ENCODE measurements around the gene ZFAND5. TPM values are rescaled to one million over a fixed set of nuclear protein-coding genes. Genes with fewer than 3 reads are reported as not detected.

ZFAND5 gene
- total RNA-seq, 2 experiments from 2014 or later = 368 TPM

DNA sequence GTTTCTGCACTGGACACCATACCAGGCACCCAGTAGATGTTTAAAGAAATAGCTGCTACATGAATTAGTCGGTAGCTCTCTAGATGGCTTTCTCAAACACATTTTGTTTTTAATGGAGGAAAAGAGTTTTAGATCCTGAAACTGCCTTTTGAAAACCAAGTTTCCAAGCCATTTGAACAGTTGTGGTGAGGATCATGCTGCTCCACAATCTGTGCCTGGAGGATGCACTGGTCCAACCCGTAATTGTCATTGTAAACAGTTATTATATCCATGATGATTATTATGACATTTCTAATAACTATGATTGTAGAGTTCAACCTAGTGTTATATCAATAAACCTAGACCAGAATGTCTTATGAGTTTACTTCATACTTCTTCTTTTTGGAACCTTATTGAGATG, 35.9 kb upstream of the ZFAND5 start:
- no peaks in the 10 kb centered on the region for H3K9me3 ChIP-seq (ENCODE audit: control insufficient read depth in 1 of 2, insufficient read depth in 1 of 2, low read length in 2 of 2)
- intact Hi-C loops (cut with DNase I, micrococcal nuclease) = no loop called here
- no peaks in the 10 kb centered on the region for H3K27me3 Mint-ChIP-seq
- TF ChIP-seq, protein P1, sequence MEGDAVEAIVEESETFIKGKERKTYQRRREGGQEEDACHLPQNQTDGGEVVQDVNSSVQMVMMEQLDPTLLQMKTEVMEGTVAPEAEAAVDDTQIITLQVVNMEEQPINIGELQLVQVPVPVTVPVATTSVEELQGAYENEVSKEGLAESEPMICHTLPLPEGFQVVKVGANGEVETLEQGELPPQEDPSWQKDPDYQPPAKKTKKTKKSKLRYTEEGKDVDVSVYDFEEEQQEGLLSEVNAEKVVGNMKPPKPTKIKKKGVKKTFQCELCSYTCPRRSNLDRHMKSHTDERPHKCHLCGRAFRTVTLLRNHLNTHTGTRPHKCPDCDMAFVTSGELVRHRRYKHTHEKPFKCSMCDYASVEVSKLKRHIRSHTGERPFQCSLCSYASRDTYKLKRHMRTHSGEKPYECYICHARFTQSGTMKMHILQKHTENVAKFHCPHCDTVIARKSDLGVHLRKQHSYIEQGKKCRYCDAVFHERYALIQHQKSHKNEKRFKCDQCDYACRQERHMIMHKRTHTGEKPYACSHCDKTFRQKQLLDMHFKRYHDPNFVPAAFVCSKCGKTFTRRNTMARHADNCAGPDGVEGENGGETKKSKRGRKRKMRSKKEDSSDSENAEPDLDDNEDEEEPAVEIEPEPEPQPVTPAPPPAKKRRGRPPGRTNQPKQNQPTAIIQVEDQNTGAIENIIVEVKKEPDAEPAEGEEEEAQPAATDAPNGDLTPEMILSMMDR (IDR thresholded peaks at IDR 0.05) = no peak
- H3K4me3 ChIP-seq (ENCODE audit: low read length) = no peak overlapping the region
- CTCF ChIA-PET = interaction anchor here (0.6 kb wide), 1 partner anchor 419 kb away, joined by 3 read pairs; no protein-coding TSS in a partner anchor
- no peaks in the 10 kb centered on the region for H3K9me3 Mint-ChIP-seq
- H3K27me3 ChIP-seq (ENCODE audit: control insufficient read depth in 1 of 2, insufficient read depth in 2 of 2, low read length in 2 of 2) = no peaks in the 10 kb centered on the region
- H3K4me1 ChIP-seq (ENCODE audit: insufficient read depth, low read length) = no peaks in the 10 kb centered on the region
- no peak overlapping the region for H3K4me3 Mint-ChIP-seq
- H3K36me3 Mint-ChIP-seq (ENCODE audit: low read depth) = no peaks in the 10 kb centered on the region
- no peak overlapping the region for H3K27ac Mint-ChIP-seq
- no peaks in the 10 kb centered on the region for H3K36me3 ChIP-seq (ENCODE audit: insufficient read depth, low read length)
- ATAC-seq (ENCODE audit: poor library complexity) (no peak), DNase-seq (no peak)
- no peak overlapping the region for H3K27ac ChIP-seq (ENCODE audit: low read depth in 1 of 2, low read length in 2 of 2)
- POLR2A ChIA-PET = interaction anchor here (1.6 kb wide), 1 partner anchor 36 kb away, joined by 7 read pairs; the partner anchor contains the start of gene ZFAND5
- H3K4me1 Mint-ChIP-seq (ENCODE audit: low read depth) = no peaks in the 10 kb centered on the region

DNA sequence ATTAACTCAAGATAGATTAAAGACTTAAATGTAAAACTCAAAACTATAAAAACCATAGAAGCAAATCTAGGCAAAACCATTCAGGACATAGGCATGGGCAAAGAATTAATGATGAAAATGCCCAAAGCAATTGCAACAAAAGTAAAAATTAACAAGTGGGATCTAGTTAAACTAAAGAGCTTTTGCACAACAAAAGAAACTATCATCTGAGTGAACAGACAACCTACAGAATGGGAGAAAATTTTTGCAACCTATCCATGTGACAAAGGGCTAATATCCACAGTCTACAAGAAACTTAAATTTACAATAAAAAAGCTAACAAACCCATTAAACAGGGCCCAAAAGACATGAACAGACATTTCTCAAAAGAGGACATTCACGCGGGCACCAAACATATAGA, 34.4 kb upstream of the ZFAND5 start:
- H3K36me3 ChIP-seq (ENCODE audit: insufficient read depth, low read length) = no peaks in the 10 kb centered on the region
- TF ChIP-seq, protein P1 (IDR thresholded peaks at IDR 0.05) = no peak
- Mint-ChIP-seq H3K4me3 (no peak overlapping the region), H3K4me1 (ENCODE audit: low read depth) (no peaks in the 10 kb centered on the region), H3K9me3 (no peaks in the 10 kb centered on the region), H3K27ac (no peak overlapping the region), H3K27me3 (no peaks in the 10 kb centered on the region), H3K36me3 (ENCODE audit: low read depth) (no peaks in the 10 kb centered on the region)
- no peak overlapping the region for H3K4me3 ChIP-seq (ENCODE audit: low read length)
- H3K27ac ChIP-seq (ENCODE audit: low read depth in 1 of 2, low read length in 2 of 2) = no peak overlapping the region
- H3K27me3 ChIP-seq (ENCODE audit: control insufficient read depth in 1 of 2, insufficient read depth in 2 of 2, low read length in 2 of 2) = no peaks in the 10 kb centered on the region
- CTCF ChIA-PET = no interaction called here
- H3K4me1 ChIP-seq (ENCODE audit: insufficient read depth, low read length) = no peaks in the 10 kb centered on the region
- H3K9me3 ChIP-seq (ENCODE audit: control insufficient read depth in 1 of 2, insufficient read depth in 1 of 2, low read length in 2 of 2) = no peaks in the 10 kb centered on the region
- ATAC-seq (ENCODE audit: poor library complexity) (no peak), DNase-seq (no peak)
- intact Hi-C loops (cut with DNase I, micrococcal nuclease) = no loop called here
- POLR2A ChIA-PET = no interaction called here

DNA sequence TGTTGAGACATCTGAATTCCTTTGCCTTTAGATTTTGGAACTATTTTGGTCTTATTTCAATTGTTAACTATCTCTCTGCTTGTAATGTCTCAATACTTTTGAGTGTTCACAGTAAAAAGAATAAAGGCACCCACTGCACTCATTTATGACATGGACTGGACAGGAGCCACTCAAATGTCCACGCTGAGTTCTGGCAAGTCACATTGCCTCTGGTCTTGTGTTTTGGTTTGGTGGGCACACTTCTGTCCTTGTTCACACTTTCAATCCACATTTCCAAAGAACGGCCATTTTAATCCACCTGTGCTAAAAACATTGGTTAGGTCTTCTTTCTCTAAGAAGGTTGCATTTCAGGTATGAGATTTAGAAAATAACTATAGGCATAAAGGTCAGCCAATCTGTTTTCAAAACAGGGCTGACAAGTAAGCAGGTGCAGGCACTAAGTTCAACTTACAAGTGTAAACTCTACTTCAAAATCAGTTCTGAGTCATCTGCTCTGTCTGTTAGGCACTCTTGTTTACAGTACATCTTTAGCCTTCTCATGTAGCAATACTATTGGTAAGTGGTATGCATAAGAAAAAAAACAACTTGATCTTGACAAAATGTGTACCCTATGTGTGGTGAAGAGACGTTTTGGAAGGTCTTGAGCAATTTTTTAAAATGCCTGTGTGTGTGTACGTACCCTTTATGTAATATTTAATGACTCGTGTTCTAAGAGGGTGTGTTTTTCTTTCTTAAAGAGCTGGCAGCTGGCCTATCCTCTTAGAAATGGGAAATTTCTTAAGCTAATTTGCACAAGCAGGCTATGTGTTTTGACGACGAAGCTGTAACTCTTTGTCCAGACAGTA, 31.5 kb upstream of the ZFAND5 start:
- Mint-ChIP-seq H3K27me3 (peaks cover 3% of the 10 kb centered on the region), H3K27ac (no peak overlapping the region), H3K9me3 (no peaks in the 10 kb centered on the region), H3K4me3 (no peak overlapping the region), H3K36me3 (ENCODE audit: low read depth) (no peaks in the 10 kb centered on the region), H3K4me1 (ENCODE audit: low read depth) (no peaks in the 10 kb centered on the region)
- Histone ChIP-seq H3K36me3 (ENCODE audit: insufficient read depth, low read length) (no peaks in the 10 kb centered on the region), H3K9me3 (ENCODE audit: control insufficient read depth in 1 of 2, insufficient read depth in 1 of 2, low read length in 2 of 2) (no peaks in the 10 kb centered on the region), H3K4me3 (ENCODE audit: low read length) (no peak overlapping the region), H3K27me3 (ENCODE audit: control insufficient read depth in 1 of 2, insufficient read depth in 2 of 2, low read length in 2 of 2) (no peaks in the 10 kb centered on the region), H3K27ac (ENCODE audit: low read depth in 1 of 2, low read length in 2 of 2) (no peak overlapping the region), H3K4me1 (ENCODE audit: insufficient read depth, low read length) (no peaks in the 10 kb centered on the region)
- ATAC-seq (ENCODE audit: poor library complexity) (no peak), DNase-seq (peak in 2 of 14 experiments; percentile 11 to 19)
- POLR2A ChIA-PET = no interaction called here
- CTCF ChIA-PET = interaction anchor here (0.6 kb wide), 1 partner anchor 1107 kb away, joined by 4 read pairs; no protein-coding TSS in a partner anchor
- intact Hi-C loops (cut with DNase I, micrococcal nuclease) = no loop called here
- TF ChIP-seq, protein P1 (IDR thresholded peaks at IDR 0.05) = no peak

Data from CD4-positive, alpha-beta T cell (primary cell).